GM19463 (cell line): ENCODE data around the gene IFIT2.
"Not testable (repeated sequence)": the region's sequence is repeated elsewhere in the genome, so short reads cannot be mapped to it uniquely, and the experiment has no call there.

ENCODE experiments used
- ATAC-seq: cut with Tn5 transposase; IDR thresholded peaks from one replicate; pipeline ENCODE4 v1.9.1; 2021; ENCODE audit warnings: mild to moderate bottlenecking, moderate library complexity; ENCODE audit not compliant: unreplicated experiment

Gene IFIT2, protein sequence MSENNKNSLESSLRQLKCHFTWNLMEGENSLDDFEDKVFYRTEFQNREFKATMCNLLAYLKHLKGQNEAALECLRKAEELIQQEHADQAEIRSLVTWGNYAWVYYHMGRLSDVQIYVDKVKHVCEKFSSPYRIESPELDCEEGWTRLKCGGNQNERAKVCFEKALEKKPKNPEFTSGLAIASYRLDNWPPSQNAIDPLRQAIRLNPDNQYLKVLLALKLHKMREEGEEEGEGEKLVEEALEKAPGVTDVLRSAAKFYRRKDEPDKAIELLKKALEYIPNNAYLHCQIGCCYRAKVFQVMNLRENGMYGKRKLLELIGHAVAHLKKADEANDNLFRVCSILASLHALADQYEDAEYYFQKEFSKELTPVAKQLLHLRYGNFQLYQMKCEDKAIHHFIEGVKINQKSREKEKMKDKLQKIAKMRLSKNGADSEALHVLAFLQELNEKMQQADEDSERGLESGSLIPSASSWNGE

DNA sequence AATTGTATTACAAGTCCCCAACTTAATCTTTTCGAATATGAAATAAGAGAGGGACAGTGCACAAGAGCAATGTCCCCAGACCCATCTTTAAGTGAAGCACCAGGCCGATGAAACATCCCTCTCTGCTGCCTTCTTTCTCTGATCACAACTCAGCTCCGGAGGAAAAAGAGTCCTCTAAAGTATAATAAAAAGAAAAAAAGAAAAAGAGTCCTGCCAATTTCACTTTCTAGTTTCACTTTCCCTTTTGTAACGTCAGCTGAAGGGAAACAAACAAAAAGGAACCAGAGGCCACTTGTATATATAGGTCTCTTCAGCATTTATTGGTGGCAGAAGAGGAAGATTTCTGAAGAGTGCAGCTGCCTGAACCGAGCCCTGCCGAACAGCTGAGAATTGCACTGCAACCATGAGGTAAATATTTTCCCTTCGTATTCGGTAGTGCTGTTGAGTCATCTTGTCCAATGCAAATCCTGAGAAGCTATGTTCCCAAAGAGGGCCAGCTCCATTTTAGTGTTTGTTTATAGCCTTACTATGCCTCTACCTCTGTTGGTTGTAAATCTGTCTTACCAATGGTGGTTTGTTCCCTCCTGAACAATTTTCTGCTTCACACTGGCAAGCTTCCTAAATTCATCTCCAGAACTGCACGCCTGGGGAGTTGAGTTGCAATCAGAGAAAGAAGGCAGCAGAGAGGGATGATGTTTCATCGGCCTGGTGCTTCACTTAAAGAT lies at the start of gene IFIT2:
Gene IFIT2 (plus strand): TSS at position 326 of the 725 bp plus-strand sequence. CDS start 78 bp downstream, at position 404.
- ATAC-seq = peak; percentile 71

DNA sequence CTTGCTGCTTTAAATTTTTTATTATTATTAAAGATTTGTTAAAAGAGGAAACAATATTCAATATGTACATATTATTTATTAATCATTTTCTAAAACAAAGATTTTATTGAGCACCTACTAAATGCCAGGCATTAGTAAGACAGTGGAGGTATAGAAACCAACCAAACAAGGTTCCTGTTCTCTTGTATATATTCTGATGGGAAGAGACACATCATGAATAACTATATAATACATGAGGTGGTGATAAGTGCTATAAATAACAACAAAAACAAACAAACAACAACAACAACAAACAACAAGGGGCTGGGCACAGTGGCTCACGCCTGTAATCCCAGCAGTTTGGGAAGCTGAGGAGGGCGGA lies 49.6 kb upstream of the IFIT2 start:
- ATAC-seq = no peak

DNA sequence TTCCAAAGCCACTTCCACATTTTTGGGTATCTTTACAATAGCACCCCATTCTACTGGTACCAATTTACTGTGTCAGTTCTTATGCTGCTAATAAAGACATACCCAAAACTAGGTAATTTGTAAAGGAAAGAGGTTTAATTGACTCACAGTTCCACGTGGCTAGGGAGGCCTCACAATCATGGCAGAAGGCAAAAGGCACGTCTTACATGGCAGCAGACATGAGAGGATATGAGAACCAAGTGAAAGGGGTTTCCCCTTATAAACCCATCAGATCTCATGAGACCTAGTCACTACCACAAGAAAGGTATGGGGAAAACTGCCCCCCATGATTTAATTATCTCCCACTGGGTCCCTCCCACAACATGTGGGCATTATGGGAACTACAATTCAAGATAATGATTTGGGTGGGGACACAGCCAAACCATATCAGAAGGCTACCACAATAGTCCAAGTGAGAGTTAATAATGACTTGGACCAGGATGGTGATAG lies 46.7 kb upstream of the IFIT2 start:
- ATAC-seq = not testable (repeated sequence)

DNA sequence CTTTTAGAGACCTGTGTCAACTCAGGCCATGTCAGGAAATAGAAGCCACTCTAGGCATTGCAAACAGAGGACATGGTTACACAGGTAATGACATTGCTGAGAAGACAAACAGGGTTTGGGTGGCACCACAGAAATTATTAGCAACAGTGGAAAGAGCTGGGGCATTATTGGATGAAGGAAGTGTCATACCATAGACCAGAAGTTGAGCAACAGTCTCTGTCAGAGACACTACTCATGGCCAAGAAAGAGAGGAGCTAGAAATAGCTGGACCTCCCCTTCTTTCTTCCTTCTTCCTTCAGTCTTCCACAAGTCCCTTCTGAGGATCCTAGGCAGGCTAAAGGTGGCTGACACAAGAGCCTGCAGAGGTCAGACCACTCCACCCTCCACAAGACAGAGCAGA lies 46.1 kb upstream of the IFIT2 start:
- ATAC-seq = no peak

DNA sequence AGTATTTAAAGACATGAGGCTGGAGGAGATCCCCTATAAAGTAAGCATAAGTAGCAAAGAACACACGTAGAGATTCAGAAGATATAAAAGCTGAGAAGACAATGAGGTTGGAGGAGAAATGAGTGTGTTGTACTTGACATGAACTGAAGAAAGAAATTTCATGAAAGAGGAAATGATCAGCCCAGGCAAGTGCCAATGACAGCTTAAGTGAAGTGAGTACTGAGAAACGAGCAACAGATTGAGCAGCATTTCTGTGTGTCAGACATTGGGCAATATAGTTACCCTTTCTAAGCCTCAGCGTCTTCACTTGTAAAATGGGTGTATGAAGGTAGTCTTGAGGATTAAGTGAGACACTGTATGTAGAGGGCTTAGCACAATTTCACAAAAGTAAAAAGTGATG lies 45.5 kb upstream of the IFIT2 start:
- ATAC-seq = no peak

DNA sequence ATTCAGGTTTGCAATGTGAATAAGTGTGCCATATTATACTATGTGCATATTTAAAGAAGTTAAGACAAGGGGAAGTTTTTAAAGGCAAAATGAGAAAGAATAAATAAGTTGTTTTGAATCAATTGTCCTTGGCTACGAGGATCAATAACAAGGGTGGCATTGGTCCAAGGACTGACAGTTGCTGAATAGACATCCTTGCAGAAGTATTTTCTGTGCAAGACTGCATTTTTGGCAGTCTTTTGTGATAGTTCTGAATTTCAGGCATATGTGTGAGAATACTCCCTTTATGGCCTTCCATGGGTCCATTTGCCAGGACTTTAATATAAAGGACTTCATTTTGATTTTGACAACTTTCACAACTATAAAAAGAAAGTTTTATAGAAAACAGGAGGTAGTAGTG lies 44.9 kb upstream of the IFIT2 start:
- ATAC-seq = no peak

DNA sequence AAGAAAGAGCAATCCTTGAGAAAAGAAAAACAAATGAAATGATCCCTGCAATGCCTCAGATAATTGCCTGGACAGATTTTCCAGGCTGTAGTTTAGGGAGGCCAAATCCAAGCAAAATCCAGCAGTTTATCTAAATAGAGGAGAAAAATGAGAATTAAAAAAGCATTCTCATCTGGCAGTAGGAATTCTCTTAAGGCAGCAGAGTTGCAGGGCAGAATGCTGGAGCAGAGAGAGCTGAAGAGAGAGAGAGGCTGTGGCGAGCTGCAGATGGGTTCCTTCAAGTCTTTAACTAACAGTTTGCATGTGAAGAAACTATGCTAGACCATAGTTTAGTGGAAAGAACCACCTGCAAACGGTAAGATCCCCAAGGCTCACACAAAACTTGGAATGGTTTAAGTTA lies 44.3 kb upstream of the IFIT2 start:
- no peak for ATAC-seq

DNA sequence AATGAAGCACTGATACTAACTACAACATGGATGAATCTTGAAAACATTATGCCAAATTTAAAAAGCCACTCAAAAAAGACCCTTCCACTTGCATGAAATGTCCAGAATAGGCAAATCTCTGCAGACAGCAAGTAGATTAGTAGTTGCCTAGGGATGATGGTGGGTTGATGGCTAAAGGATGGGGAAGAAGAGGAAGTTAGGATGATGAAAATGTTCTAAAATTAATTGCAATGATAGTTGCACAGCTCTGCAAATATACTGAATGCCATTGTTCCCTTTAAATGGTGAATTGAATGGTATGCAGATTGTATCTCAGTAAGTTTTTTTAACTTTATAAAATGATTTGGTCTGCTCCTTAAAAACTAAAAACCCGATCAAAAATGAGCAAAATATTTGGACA lies 43.0 kb upstream of the IFIT2 start:
- ATAC-seq = no peak

DNA sequence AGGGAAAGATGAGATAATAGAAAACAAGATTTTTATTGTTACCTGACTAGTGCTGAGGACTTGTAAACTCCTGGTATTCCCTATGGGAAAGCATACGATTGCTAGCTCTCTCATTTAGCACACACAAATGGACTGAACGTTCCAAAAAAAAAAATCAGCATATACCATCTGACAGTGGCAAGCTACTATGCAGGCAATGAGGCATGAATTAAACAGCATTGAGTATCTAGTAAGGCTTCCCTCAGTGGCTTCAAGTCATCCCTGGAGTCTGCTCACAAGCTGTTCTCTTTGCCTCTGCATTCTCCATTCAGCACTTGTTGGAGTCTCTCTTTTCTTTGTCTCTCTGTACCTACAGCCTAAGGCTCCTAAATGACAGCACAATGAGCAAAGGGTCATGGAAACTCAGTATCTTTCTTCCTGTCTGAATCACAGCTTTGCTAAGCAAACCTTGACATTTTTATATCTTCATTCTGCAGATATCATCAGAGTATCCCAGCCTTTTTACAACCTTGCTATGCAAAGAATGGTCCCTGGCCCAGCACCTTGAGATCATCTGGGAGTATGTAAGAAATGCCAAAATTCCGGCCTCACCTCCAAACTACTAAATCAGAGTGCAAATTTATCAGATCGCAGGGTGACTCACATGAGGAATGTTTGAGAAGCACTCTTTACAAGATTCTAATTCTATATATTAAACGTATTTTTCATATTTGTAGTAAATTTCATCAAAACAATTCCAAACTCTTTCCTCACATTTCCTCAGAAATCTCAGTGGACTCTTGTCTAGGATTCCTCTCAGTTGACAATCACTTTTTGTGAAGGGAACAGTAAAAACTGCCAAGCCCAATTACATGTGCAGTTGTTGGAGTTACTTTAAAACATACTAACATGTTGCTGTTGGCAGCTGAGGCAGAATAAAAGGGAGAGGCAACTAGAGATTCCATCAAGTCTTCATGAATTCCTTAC lies 39.5 kb upstream of the IFIT2 start:
- no peak for ATAC-seq

DNA sequence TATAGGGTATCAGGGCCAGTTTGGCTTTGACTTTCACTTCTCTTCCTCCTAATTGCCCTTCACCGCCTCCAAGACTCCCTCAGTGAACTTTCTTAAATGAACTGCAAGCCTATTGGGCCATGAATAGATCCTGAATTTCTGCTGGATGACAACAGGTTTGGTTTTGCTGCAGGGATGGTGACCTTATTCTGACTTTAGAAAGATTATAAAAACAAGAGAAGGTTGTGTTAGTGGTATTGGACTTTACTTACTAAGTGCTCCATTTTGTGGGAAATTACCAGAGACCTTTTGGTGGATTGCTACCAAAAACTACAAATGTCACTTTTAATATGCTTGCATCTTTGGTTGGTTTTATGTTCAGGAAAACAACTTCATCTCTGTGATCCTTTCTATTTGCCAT lies 38.8 kb upstream of the IFIT2 start:
- ATAC-seq = no peak

DNA sequence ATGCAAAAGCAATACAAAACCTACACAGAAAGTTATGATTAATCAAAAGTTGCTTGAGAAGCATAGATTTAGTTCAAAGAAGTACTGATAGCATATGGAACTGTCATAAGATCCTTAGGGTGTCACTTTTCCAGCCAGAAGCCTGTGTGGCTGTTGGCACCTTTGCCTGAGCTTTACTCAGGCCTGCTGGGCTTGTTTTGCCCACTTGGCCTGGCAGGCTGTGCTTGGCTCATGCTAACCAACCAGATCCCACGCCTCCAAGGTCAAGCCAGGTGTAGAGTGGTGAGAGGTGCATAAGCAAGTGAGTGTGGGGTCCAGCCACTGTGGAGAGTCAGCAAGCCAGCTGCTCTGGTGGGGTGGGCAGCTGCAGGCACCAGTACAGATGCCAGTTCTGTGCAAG lies 38.3 kb upstream of the IFIT2 start:
- ATAC-seq = no peak

DNA sequence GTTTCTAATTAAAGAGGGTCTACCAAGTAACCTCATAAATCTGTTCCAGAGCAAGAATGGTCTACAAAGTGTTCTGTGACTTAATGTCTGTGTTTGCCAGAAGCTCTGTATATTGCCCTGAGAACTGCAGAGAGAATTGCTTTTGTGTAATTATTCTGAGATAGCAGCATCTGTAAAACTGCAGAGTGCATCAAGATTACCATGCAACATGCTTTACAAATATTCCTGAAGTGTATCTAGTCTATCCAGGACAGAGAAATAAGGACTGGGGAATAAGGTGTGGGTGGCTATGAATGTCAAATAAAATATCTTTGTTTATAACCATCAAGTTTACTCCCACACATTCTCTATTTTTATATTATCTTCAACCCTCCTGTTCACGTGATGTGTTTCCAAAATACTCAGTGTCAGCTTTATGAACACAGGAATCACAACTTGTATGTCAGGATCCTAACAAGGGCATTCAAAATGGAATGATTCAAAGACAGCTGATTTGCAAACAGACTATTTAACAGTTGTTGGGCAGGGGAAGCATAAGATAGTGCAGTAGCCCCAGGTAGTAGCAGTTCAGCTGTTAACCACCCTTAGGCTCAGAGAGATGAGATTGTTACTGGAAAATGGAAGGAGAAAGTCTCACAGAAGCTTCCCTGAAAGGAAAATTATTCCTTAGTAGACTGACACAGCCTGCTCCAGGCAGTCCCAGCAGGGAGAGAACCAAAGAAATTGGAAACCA lies 35.0 kb upstream of the IFIT2 start:
- ATAC-seq = no peak

DNA sequence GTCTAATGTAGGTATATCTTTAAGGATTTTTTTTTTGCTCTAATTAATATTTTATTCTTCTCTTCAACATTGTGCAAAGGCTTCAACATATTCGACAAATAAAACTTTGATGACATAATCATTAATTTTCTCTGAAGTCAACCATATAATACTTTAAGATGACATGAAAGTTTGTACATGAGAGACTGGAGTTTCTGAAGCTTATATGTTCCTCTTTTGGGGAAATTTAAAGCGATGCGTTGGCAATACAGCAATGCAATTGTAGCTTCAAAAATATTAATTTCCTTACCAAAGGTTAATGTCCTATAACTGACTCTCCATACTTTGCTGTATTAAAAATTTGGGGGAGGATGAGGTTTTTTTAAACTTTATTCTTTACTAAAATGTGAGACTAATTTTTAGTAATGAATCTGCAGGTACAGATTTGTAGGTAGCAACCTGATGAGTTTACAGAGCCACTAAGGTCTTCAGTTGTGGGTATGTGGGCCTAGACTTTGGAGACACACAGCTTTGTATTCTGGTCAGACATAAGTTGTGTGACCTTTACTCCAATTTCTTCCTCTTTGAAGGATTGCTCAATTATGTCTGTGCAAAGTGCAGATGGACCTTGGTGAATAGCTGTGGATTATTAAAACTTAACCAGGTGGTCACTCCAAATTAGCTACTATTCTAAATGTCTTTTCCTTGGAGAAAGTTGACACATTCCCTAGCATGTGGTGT lies 32.3 kb upstream of the IFIT2 start:
- no peak for ATAC-seq

DNA sequence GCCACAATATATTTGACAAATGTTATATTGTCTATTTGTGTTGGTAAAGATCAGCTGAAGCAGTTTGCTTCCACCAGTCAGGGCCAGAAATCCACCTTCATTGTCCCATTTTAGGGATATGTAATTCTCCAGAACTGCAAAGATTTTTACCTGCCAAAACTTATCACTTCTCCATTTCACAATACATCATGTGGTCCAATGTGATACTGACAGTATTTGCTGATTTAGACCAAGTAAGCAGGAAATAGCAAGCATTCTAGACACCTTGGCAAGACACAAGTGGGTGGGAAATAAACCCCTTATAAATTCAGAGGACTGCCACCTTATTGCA lies 31.7 kb upstream of the IFIT2 start:
- ATAC-seq = no peak

DNA sequence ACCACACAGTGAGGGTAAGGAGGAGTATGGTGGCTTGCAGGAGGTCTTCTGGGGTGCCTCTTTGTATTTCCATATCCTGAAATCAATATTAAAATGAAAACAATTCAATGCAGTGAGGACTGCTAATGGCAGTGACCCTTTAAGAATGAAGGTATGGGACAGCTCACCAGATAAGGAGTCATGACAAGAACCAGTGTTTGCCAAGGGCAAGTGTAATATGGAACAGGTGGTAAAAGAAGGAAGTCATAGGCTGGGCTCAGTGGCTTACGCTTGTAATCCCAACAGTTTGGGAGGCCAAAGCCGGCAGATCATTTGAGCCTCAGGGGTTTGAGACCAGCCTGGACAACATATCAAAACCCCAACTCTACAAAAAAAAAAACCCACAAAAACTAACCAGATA lies 30.3 kb upstream of the IFIT2 start:
- no peak for ATAC-seq

DNA sequence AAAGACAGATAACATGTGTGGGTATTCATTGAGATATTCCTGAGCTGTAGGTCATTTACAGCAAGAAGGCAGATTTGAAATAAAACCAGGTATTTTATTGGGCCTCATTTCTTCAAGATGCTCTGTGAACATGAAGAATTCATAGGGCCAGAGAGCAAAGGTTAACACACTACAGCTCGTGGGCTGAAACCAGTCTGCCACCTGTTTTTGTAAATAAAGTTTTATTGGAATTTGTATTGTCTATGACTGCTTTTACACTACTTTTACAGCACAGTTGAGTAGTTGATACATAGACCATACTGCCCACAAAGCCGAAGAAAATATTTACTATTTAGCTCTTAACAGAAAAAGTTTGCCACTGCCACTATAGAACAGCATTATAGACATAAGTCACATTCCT lies 28.2 kb upstream of the IFIT2 start:
- ATAC-seq = no peak

DNA sequence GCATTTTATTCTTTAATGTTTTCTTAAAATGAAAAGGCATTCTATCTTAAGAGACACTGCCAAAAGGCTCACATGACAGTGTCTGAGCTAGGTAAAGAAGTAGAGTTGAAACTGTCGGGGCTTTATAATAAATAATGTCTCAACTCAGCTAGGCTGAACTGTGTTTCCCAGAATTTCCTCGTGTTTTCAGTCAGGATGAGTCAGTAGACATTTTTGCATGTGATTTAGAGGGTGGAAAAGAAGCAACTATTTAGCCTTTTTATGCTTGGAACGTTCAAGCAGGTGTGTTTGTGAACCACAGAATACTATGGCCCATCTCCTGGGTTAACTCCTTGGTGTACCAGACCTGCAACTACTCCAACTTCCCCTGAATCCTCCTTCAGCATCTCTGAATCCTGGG lies 26.9 kb upstream of the IFIT2 start:
- no peak for ATAC-seq

DNA sequence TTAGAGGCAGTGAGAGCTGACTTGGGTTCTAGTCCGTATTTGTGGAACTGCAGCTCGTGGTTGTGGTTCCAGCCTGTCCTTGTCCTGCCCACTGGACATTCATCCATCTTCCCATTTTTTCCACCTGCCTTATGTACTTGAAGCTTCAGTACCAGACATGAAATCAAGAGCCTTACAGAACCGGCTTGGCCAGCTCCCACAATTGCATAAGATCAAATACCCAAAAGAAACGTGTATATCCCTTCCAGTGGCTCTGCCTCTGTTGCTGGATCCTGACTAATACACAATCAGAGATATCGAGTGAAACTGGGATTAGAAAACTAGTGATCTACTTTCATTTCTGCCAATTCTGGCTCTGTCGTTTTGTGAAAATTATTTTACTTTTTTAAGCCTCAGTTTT lies 26.5 kb upstream of the IFIT2 start:
- ATAC-seq = no peak

DNA sequence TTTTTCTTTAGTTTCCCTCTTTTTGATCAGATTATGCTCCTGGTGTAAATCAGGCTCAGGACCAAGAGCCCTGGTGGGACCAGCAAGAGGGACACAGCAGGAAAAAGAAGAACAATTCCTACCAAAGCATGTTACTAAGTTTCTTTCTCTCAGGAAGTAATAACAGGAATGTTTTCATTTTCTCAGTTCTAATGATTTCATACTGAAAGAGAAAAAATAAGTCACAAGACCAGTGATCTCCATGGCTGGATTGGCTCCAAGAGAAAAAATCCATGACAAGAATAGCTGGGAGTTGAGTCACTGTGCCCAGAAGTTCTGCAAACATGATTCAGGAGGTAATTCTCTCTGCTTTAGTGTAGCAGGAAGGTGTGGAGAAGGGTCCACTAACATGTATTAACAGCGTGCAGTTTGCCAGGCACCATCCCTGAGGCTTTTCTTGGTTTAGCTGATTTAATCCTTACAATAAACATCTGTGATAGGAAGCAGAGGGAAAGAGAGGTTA lies 23.8 kb upstream of the IFIT2 start:
- ATAC-seq = no peak
